Measurements from ENCODE around the gene MGA.
A peak's percentile ranks its signal among the peaks of the same experiment; 100 is the strongest.

Gene MGA

GRCh38 chr15:41658689-41659088, 1.5 kb upstream of the MGA start:
- no peak for DNase-seq (ENCODE audit: low read depth in 2 of 2)

- no peak for DNase-seq (ENCODE audit: low read depth in 2 of 2)
These were observed 1.0 kb upstream of the MGA start for GRCh38 chr15:41659190-41659589.

GRCh38 chr15:41659855-41660234, 360 bp upstream of the MGA start:
- no peak for DNase-seq (ENCODE audit: low read depth in 2 of 2)

- DNase-seq (ENCODE audit: low read depth in 2 of 2): no peak
These were observed 893 bp downstream of the MGA start for GRCh38 chr15:41661078-41661517.

- peak; percentile 53 to 58 for DNase-seq (ENCODE audit: low read depth in 2 of 2)
These were observed 1.5 kb downstream of the MGA start for GRCh38 chr15:41661518-41662225.

- no peak for DNase-seq (ENCODE audit: low read depth in 2 of 2)
These were observed 6.2 kb downstream of the MGA start for GRCh38 chr15:41666353-41666920.

- no peak for DNase-seq (ENCODE audit: low read depth in 2 of 2)
These were observed 9.5 kb downstream of the MGA start for GRCh38 chr15:41669701-41670100.

- no peak for DNase-seq (ENCODE audit: low read depth in 2 of 2)
These were observed 11.7 kb downstream of the MGA start for GRCh38 chr15:41671656-41672648.

- no peak for DNase-seq (ENCODE audit: low read depth in 2 of 2)
These were observed 15.1 kb downstream of the MGA start for GRCh38 chr15:41675337-41675736.

- no peak for DNase-seq (ENCODE audit: low read depth in 2 of 2)
These were observed 18.5 kb downstream of the MGA start for GRCh38 chr15:41678742-41679141.

- DNase-seq (ENCODE audit: low read depth in 2 of 2): no peak
These were observed 23.8 kb downstream of the MGA start for GRCh38 chr15:41683955-41684354.

GRCh38 chr15:41688671-41689070, 28.5 kb downstream of the MGA start:
- DNase-seq (ENCODE audit: low read depth in 2 of 2): no peak

GRCh38 chr15:41689083-41689482, 28.9 kb downstream of the MGA start:
- DNase-seq (ENCODE audit: low read depth in 2 of 2): no peak

- DNase-seq (ENCODE audit: low read depth in 2 of 2): no peak
These were observed 29.6 kb downstream of the MGA start for GRCh38 chr15:41689834-41690233.

GRCh38 chr15:41690636-41691035, 30.4 kb downstream of the MGA start:
- DNase-seq (ENCODE audit: low read depth in 2 of 2): peak in 1 of 2 donors; percentile 1

- DNase-seq (ENCODE audit: low read depth in 2 of 2): no peak
These were observed 31.3 kb downstream of the MGA start for GRCh38 chr15:41691471-41691870.

- DNase-seq (ENCODE audit: low read depth in 2 of 2): no peak
These were observed 31.8 kb downstream of the MGA start for GRCh38 chr15:41692049-41692448.

GRCh38 chr15:41693757-41694156, 33.6 kb downstream of the MGA start:
- no peak for DNase-seq (ENCODE audit: low read depth in 2 of 2)

GRCh38 chr15:41695750-41696436, 35.7 kb downstream of the MGA start:
- DNase-seq (ENCODE audit: low read depth in 2 of 2): peak in 1 of 2 donors; percentile 7

- DNase-seq (ENCODE audit: low read depth in 2 of 2): no peak
These were observed 38.6 kb downstream of the MGA start for GRCh38 chr15:41698779-41699178.

GRCh38 chr15:41703120-41703519, 42.9 kb downstream of the MGA start:
- no peak for DNase-seq (ENCODE audit: low read depth in 2 of 2)

GRCh38 chr15:41713047-41713446, 52.8 kb downstream of the MGA start:
- no peak for DNase-seq (ENCODE audit: low read depth in 2 of 2)
